Lower leg skin (tissue), 3 donors: ENCODE data around the gene HSF5.

Source experiments
- CTCF ChIP-seq, 3 donors: fragments of 450-650 bp; IDR thresholded peaks; one replicate each; pipeline ENCODE4 v1.5.1; 2016; ENCODE audit warnings: antibody characterized with exemption in 3 of 3, mild to moderate bottlenecking in 3 of 3, moderate library complexity in 2 of 3
- POLR2A ChIP-seq, 2 donors: fragments of 450-650 bp; IDR thresholded peaks; one replicate each; pipeline ENCODE4 v1.6.1; 2016 to 2017; ENCODE audit warnings: antibody characterized with exemption in 2 of 2, mild to moderate bottlenecking in 1 of 2, moderate library complexity in 1 of 2

- TF ChIP-seq CTCF (IDR thresholded peaks at IDR 0.05) (no peak), POLR2A (IDR thresholded peaks at IDR 0.05) (no peak)
Measured at GRCh38 chr17:58412064-58412703, 76.0 kb downstream of the HSF5 start.
